Glutamatergic neuron (in vitro differentiated cells): ENCODE results near the gene COX6B2. TPM values are rescaled to one million over a fixed set of nuclear protein-coding genes. Genes with fewer than 3 reads are reported as not detected.

Experiments used
- DNase-seq: peaks from one replicate; pipeline ENCODE4 v3.0.0; 2022
- H3K27ac Mint-ChIP-seq: one replicate; pipeline ENCODE4 v1.8.0; 2020; ENCODE audit warnings: mild to moderate bottlenecking, mixed read lengths, inconsistent platforms; ENCODE audit not compliant: unreplicated experiment
- H3K27me3 Mint-ChIP-seq: one replicate; pipeline ENCODE4 v1.8.0; 2020; ENCODE audit warnings: mild to moderate bottlenecking, moderate library complexity, mixed read lengths, inconsistent platforms; ENCODE audit not compliant: unreplicated experiment
- H3K36me3 Mint-ChIP-seq: one replicate; pipeline ENCODE4 v1.8.0; 2020; ENCODE audit warnings: mild to moderate bottlenecking, mixed read lengths, inconsistent platforms; ENCODE audit not compliant: unreplicated experiment
- H3K4me1 Mint-ChIP-seq: one replicate; pipeline ENCODE4 v1.8.0; 2020; ENCODE audit warnings: mild to moderate bottlenecking, low read depth, mixed read lengths, inconsistent platforms; ENCODE audit not compliant: unreplicated experiment
- H3K4me3 Mint-ChIP-seq: one replicate; pipeline ENCODE4 v1.8.0; 2020; ENCODE audit warnings: mild to moderate bottlenecking, mixed read lengths, inconsistent platforms; ENCODE audit not compliant: unreplicated experiment
- H3K9me3 Mint-ChIP-seq: one replicate; pipeline ENCODE4 v1.8.0; 2020; ENCODE audit warnings: mild to moderate bottlenecking, moderate library complexity, mixed read lengths, inconsistent platforms; ENCODE audit not compliant: unreplicated experiment
- total RNA-seq: library from RNA; stranded (reverse); fragmentation: NEBNext Ultra II Directional; extraction: Animal tissue kit (Norgen Biotek cat#: 25700); gene quantifications from one replicate; pipeline ENCODE4 v1.2.1, GENCODE V29; 2021; ENCODE audit not compliant: unreplicated experiment
- TF ChIP-seq, protein P1 (sequence below): fragments of 200-600 bp; sonication (generic); IDR thresholded peaks from one replicate; pipeline ENCODE4 v1.5.0; 2021; ENCODE audit not compliant: partially characterized antibody, unreplicated experiment

Gene COX6B2
- total RNA-seq, 1 donor from 2014 or later, result 2.8 TPM

DNA sequence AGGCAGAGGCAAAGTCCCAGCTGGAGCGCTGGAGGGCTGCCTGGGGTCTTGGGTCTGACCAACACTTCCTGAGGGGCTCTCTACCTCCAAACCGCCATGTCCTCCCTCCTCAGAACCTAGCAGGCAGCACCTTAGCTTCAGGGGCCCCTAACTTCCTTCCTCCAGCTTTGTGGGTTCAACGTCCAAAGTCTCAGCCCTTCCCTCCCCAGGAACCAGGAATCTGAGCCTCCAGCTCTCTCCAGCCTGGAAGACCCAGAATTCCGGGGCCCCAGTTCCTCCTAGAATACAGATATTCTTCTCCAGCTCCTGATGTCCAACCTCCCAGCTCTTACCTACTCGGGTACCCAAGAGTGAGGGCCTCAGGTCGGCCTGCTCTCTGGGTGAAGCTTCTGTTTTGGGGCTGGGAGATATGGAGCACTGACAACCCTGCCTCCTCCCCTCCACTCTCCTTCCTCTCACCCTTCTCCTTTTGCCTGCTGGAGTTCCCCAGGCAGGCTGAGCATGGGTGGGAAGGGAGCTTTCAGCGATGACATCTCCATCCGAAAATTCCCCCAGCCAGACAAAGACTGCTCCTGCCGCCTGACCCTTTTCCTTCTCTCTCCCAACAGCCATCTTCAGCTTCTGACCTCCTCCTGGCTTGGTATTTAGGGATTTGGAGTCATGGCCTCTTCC, 32.9 kb downstream of the COX6B2 start:
- no peaks in the 10 kb centered on the region for H3K4me1 Mint-ChIP-seq
- H3K27me3 Mint-ChIP-seq, result peaks cover 14% of the 10 kb centered on the region
- H3K4me3 Mint-ChIP-seq, result no peak overlapping the region
- peaks cover 11% of the 10 kb centered on the region for H3K9me3 Mint-ChIP-seq
- H3K36me3 Mint-ChIP-seq, result no peaks in the 10 kb centered on the region
- DNase-seq, result no peak
- no peak overlapping the region for H3K27ac Mint-ChIP-seq
- TF ChIP-seq, protein P1, sequence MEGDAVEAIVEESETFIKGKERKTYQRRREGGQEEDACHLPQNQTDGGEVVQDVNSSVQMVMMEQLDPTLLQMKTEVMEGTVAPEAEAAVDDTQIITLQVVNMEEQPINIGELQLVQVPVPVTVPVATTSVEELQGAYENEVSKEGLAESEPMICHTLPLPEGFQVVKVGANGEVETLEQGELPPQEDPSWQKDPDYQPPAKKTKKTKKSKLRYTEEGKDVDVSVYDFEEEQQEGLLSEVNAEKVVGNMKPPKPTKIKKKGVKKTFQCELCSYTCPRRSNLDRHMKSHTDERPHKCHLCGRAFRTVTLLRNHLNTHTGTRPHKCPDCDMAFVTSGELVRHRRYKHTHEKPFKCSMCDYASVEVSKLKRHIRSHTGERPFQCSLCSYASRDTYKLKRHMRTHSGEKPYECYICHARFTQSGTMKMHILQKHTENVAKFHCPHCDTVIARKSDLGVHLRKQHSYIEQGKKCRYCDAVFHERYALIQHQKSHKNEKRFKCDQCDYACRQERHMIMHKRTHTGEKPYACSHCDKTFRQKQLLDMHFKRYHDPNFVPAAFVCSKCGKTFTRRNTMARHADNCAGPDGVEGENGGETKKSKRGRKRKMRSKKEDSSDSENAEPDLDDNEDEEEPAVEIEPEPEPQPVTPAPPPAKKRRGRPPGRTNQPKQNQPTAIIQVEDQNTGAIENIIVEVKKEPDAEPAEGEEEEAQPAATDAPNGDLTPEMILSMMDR, result no peak

GRCh38 chr19:55320844-55321419, 33.6 kb downstream of the COX6B2 start:
- TF ChIP-seq, protein P1, result no peak
- no peaks in the 10 kb centered on the region for H3K4me1 Mint-ChIP-seq
- peaks cover 14% of the 10 kb centered on the region for H3K27me3 Mint-ChIP-seq
- H3K36me3 Mint-ChIP-seq, result no peaks in the 10 kb centered on the region
- H3K4me3 Mint-ChIP-seq, result no peak overlapping the region
- DNase-seq, result no peak
- no peak overlapping the region for H3K27ac Mint-ChIP-seq
- H3K9me3 Mint-ChIP-seq, result peaks cover 8% of the 10 kb centered on the region

DNA sequence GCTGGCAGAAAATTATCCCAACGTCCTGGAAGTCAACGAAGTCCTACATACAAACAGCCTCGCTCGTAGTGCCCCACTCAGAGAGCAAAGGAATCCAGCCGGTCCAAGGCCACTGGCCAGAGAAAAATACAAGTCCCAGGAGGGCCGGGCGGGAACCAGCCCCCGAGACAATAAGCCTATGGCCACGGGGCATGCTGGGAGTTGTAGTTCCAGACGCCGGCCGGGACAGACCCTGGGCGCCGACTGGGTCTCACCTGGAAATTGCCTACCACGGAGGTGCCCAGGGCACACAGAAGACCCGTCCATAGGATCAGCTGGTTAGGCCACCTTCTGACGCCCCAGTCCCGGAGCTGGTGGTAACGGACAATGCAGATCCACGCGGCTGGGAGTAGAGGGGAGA, 34.7 kb downstream of the COX6B2 start:
- Mint-ChIP-seq H3K27me3 (peaks cover 14% of the 10 kb centered on the region), H3K9me3 (peaks cover 9% of the 10 kb centered on the region), H3K4me1 (no peaks in the 10 kb centered on the region), H3K36me3 (no peaks in the 10 kb centered on the region), H3K4me3 (peak overlapping the region; percentile 63), H3K27ac (peak overlapping the region; percentile 28)
- TF ChIP-seq, protein P1, result no peak
- DNase-seq, result peak; percentile 83

GRCh38 chr19:55316646-55317045, 37.9 kb downstream of the COX6B2 start:
- TF ChIP-seq, protein P1, result no peak
- peaks cover 5% of the 10 kb centered on the region for H3K4me1 Mint-ChIP-seq
- H3K36me3 Mint-ChIP-seq, result peaks cover 4% of the 10 kb centered on the region
- H3K4me3 Mint-ChIP-seq, result no peak overlapping the region
- H3K9me3 Mint-ChIP-seq, result peaks cover 7% of the 10 kb centered on the region
- no peak for DNase-seq
- no peak overlapping the region for H3K27ac Mint-ChIP-seq
- peaks cover 11% of the 10 kb centered on the region for H3K27me3 Mint-ChIP-seq

DNA sequence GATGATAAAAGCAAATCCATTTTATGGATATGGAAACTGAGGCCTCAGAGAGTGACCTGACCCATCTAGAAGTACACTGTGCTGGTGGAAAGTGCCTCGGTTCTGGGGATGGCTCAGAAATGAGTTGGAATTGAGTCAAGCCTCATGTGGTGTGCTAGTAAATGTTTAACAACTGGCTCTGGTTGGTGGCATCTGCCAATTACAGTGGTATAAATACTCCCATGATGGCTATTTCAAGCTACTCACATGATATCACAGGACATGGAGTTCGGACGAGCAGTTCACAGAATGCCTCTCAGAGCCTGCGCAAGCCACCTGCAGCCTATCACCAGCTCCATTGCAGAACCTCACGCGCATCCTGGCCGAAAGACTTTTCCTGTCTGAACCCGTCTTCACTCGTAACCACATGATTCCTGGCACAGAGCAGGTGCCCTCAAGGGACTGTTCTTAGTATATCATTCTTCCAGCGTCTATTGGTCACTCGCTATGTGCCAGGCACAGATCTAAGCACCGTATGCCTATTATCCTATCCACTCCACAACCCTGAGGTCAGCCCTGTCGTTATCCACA, 38.5 kb downstream of the COX6B2 start:
- Mint-ChIP-seq H3K4me3 (no peak overlapping the region), H3K4me1 (peaks cover 5% of the 10 kb centered on the region), H3K27me3 (peaks cover 9% of the 10 kb centered on the region), H3K27ac (no peak overlapping the region), H3K9me3 (peaks cover 5% of the 10 kb centered on the region), H3K36me3 (peaks cover 4% of the 10 kb centered on the region)
- TF ChIP-seq, protein P1, result no peak
- no peak for DNase-seq
